ENCODE data around the gene TXNDC12.

The TXNDC12 gene

DNA sequence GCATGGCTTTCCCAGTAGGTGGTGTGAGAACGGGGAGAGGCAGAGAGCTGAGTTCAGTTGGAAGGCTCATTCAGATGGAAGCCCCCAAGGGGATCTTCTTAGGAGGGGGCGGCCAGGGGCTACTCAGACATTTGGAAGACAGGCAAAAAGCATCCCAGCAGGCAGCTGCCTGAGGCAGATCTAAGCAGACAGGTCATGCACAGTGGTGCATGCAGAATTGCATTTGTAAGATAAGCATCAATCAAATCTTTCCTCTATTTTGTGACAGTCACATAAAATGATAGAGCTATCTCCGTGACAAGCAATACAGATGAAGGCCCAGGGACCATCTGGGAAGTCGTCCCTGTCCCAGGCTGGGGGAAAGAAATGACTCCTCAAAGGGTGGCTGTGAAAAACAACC is 68.3 kb downstream of the TXNDC12 start:
- H3K4me3 ChIP-seq (ENCODE audit: low read depth in 1 of 5, low read length in 5 of 5) = no peak overlapping the region
- H3K9me3 ChIP-seq (ENCODE audit: control insufficient read depth in 5 of 5, low read length in 5 of 5) = no peaks in the 10 kb centered on the region
- peaks cover 5 to 24% (median 9%) of the 10 kb centered on the region in 5 donors for H3K27me3 ChIP-seq (ENCODE audit: control insufficient read depth in 5 of 5, insufficient read depth in 4 of 5, low read length in 5 of 5)
- no peak overlapping the region for H3K27ac ChIP-seq (ENCODE audit: low read depth, low read length)
- no peak overlapping the region for H3K9ac ChIP-seq (ENCODE audit: low read length in 5 of 5)
- H3K4me1 ChIP-seq (ENCODE audit: control insufficient read depth in 5 of 5, insufficient read depth in 5 of 5, low read length in 5 of 5) = peaks cover 0 to 7% (median 0%) of the 10 kb centered on the region in 5 donors
- no peaks in the 10 kb centered on the region for H3K36me3 ChIP-seq (ENCODE audit: control insufficient read depth in 5 of 5, insufficient read depth in 5 of 5, low read length in 5 of 5)

DNA sequence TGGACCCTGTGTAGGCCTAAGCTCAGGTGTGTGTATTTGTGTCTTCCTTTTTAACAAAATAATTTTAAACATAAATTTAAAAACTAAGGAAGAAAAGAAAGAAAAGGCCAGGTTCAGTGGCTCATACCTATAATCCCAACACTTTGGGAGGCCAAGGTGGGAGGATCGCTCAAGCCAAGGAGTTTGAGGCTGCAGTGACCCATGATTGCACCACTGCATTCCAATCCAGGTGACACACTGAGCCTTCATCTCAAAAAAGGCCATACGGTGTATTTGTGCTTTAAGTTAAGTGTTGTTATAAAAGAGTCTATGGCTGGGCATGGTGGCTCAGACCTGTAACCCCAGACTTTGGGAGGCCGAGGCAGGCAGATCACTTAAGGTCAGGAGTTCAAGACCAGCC is 72.8 kb downstream of the TXNDC12 start:
- no peak overlapping the region for H3K27ac ChIP-seq (ENCODE audit: low read depth, low read length)
- H3K9me3 ChIP-seq (ENCODE audit: control insufficient read depth in 5 of 5, low read length in 5 of 5) = no peaks in the 10 kb centered on the region
- H3K36me3 ChIP-seq (ENCODE audit: control insufficient read depth in 5 of 5, insufficient read depth in 5 of 5, low read length in 5 of 5) = no peaks in the 10 kb centered on the region
- peaks cover 0 to 3% (median 0%) of the 10 kb centered on the region in 5 donors for H3K27me3 ChIP-seq (ENCODE audit: control insufficient read depth in 5 of 5, insufficient read depth in 4 of 5, low read length in 5 of 5)
- no peak overlapping the region for H3K9ac ChIP-seq (ENCODE audit: low read length in 5 of 5)
- H3K4me1 ChIP-seq (ENCODE audit: control insufficient read depth in 5 of 5, insufficient read depth in 5 of 5, low read length in 5 of 5) = no peaks in the 10 kb centered on the region
- no peak overlapping the region for H3K4me3 ChIP-seq (ENCODE audit: low read depth in 1 of 5, low read length in 5 of 5)

DNA sequence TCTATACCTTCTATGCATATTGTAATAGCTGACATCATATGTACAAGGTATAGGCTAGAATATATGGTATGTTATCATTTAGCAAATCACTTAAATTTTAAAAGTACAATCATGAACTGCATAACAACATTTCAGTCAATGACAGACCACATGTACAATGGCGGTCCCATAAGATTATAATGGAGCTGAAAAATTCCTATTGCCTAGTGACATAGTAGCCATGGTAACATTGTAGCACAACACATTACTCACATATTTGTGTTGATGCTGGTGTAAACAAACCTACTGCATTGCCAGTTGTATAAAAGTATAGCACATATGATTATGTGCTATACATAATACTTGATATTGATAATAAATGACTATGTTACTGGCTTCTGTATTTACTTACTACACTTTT is 73.4 kb downstream of the TXNDC12 start:
- no peak overlapping the region for H3K9ac ChIP-seq (ENCODE audit: low read length in 5 of 5)
- no peaks in the 10 kb centered on the region for H3K36me3 ChIP-seq (ENCODE audit: control insufficient read depth in 5 of 5, insufficient read depth in 5 of 5, low read length in 5 of 5)
- H3K27me3 ChIP-seq (ENCODE audit: control insufficient read depth in 5 of 5, insufficient read depth in 4 of 5, low read length in 5 of 5) = peaks cover 0 to 6% (median 0%) of the 10 kb centered on the region in 5 donors
- no peak overlapping the region for H3K4me3 ChIP-seq (ENCODE audit: low read depth in 1 of 5, low read length in 5 of 5)
- no peaks in the 10 kb centered on the region for H3K9me3 ChIP-seq (ENCODE audit: control insufficient read depth in 5 of 5, low read length in 5 of 5)
- no peaks in the 10 kb centered on the region for H3K4me1 ChIP-seq (ENCODE audit: control insufficient read depth in 5 of 5, insufficient read depth in 5 of 5, low read length in 5 of 5)
- H3K27ac ChIP-seq (ENCODE audit: low read depth, low read length) = no peak overlapping the region

DNA sequence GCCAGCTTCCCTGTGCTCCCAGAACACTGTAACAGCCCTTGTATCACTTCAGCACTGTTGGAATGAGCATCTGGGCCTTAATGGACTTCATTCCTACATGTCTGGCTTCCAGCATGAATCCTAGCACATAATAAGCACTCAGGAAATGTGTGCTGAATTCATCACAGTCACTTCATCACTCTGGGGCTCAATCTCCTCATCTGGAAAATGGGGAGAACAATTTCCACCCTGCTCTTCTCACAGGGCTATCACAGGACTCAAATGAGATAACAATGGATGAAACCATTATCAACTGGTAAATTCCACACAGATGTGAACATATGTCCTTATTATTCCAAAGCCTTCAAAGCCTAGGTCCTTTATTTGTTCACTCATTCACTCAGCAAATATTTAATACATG is 76.9 kb downstream of the TXNDC12 start:
- H3K36me3 ChIP-seq (ENCODE audit: control insufficient read depth in 5 of 5, insufficient read depth in 5 of 5, low read length in 5 of 5) = no peaks in the 10 kb centered on the region
- H3K4me3 ChIP-seq (ENCODE audit: low read depth in 1 of 5, low read length in 5 of 5) = no peak overlapping the region
- H3K9ac ChIP-seq (ENCODE audit: low read length in 5 of 5) = no peak overlapping the region
- H3K27me3 ChIP-seq (ENCODE audit: control insufficient read depth in 5 of 5, insufficient read depth in 4 of 5, low read length in 5 of 5) = peaks cover 0 to 6% (median 0%) of the 10 kb centered on the region in 5 donors
- H3K9me3 ChIP-seq (ENCODE audit: control insufficient read depth in 5 of 5, low read length in 5 of 5) = no peaks in the 10 kb centered on the region
- H3K27ac ChIP-seq (ENCODE audit: low read depth, low read length) = no peak overlapping the region
- no peaks in the 10 kb centered on the region for H3K4me1 ChIP-seq (ENCODE audit: control insufficient read depth in 5 of 5, insufficient read depth in 5 of 5, low read length in 5 of 5)

DNA sequence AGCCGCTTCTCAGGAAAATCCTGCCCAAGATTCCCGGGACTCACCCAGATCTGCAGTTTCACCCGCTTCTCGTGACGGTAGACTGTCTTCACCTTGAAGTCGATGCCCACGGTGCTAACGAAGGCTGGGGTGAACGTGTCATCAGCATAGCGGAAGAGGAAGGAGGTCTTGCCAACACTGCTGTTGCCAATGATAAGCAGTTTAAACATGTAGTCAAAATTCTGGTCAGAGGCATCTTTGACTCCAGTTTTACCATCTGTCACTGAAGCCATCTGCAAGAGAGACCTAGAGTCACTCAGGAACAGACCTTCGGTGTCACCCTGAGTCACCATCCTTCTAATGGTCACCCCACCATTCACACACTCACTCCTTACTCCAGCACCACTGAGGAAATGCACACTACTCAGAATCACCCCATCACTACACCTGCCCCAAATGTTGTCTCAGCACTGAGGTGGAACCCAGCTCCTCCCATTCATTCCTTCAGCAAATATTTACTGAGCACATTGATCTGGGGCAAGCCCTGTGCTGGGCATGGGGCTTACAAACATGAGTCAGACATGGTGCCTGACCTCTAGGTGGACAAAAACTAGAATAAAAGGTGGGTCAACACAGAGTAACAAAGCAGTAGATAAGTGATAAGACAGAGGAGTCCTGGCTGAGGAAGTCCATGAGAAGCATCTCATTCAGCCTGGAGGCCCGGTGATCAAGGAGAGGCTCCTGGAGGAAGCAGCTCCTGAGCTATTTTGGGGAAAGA is 78.0 kb downstream of the TXNDC12 start:
- H3K9me3 ChIP-seq (ENCODE audit: control insufficient read depth in 5 of 5, low read length in 5 of 5) = no peaks in the 10 kb centered on the region
- H3K4me1 ChIP-seq (ENCODE audit: control insufficient read depth in 5 of 5, insufficient read depth in 5 of 5, low read length in 5 of 5) = no peaks in the 10 kb centered on the region
- H3K27me3 ChIP-seq (ENCODE audit: control insufficient read depth in 5 of 5, insufficient read depth in 4 of 5, low read length in 5 of 5) = peaks cover 0 to 6% (median 0%) of the 10 kb centered on the region in 5 donors
- no peak overlapping the region for H3K9ac ChIP-seq (ENCODE audit: low read length in 5 of 5)
- no peak overlapping the region for H3K4me3 ChIP-seq (ENCODE audit: low read depth in 1 of 5, low read length in 5 of 5)
- no peak overlapping the region for H3K27ac ChIP-seq (ENCODE audit: low read depth, low read length)
- no peaks in the 10 kb centered on the region for H3K36me3 ChIP-seq (ENCODE audit: control insufficient read depth in 5 of 5, insufficient read depth in 5 of 5, low read length in 5 of 5)

DNA sequence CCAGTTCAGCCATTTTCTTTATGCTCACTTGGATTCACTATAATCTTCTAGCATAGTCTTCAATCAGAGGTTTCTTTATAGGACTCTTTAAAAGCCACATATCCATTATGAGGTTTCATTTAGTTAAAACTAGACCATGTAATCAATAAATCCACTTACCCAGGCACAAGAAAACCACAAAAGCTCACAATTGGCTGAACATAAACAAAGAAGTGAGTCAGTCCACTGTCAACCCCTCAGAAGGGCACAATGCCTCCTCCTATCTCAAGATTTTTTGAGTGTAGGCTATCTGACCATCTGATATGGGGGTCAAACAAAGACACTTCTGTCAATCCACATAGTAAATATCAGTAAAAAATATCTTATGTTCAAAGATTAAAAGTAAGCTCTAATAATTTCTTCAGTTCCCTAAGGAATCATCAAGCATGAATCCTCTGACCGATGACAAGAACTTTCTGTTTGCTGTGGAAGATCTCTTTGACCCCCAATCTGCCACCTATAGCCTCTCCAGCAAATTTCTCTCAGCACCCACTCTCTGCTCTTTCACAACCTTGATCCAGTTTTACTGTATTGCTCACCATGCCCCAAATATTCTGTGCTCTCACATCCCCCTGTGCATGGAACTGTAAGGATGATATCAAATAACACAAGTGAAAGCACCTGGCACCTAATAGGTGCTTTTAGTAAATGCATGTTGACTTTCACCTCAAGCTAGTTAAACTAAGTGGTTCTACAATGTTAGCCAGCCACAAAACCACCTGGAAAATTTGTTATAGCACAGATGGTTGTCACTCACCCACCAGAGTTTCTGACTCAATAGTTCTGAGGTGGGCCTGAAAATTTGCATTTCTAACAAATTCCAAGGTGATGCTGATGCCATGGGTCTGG is 81.2 kb downstream of the TXNDC12 start:
- Histone ChIP-seq H3K27me3 (ENCODE audit: control insufficient read depth in 5 of 5, insufficient read depth in 4 of 5, low read length in 5 of 5) (peaks cover 0 to 6% (median 0%) of the 10 kb centered on the region in 5 donors), H3K4me1 (ENCODE audit: control insufficient read depth in 5 of 5, insufficient read depth in 5 of 5, low read length in 5 of 5) (no peaks in the 10 kb centered on the region), H3K27ac (ENCODE audit: low read depth, low read length) (no peak overlapping the region), H3K9ac (ENCODE audit: low read length in 5 of 5) (no peak overlapping the region), H3K9me3 (ENCODE audit: control insufficient read depth in 5 of 5, low read length in 5 of 5) (no peaks in the 10 kb centered on the region), H3K4me3 (ENCODE audit: low read depth in 1 of 5, low read length in 5 of 5) (no peak overlapping the region), H3K36me3 (ENCODE audit: control insufficient read depth in 5 of 5, insufficient read depth in 5 of 5, low read length in 5 of 5) (no peaks in the 10 kb centered on the region)

All from subcutaneous abdominal adipose tissue (tissue), 5 donors.